ENCODE results near the gene RECQL5. TPM values are rescaled to one million over a fixed set of nuclear protein-coding genes. Genes with fewer than 3 reads are reported as not detected.

Gene RECQL5
- polyA plus RNA-seq, 1 of the 3 experiments (the other 2 are of a cell fraction) = 25.3 TPM

DNA sequence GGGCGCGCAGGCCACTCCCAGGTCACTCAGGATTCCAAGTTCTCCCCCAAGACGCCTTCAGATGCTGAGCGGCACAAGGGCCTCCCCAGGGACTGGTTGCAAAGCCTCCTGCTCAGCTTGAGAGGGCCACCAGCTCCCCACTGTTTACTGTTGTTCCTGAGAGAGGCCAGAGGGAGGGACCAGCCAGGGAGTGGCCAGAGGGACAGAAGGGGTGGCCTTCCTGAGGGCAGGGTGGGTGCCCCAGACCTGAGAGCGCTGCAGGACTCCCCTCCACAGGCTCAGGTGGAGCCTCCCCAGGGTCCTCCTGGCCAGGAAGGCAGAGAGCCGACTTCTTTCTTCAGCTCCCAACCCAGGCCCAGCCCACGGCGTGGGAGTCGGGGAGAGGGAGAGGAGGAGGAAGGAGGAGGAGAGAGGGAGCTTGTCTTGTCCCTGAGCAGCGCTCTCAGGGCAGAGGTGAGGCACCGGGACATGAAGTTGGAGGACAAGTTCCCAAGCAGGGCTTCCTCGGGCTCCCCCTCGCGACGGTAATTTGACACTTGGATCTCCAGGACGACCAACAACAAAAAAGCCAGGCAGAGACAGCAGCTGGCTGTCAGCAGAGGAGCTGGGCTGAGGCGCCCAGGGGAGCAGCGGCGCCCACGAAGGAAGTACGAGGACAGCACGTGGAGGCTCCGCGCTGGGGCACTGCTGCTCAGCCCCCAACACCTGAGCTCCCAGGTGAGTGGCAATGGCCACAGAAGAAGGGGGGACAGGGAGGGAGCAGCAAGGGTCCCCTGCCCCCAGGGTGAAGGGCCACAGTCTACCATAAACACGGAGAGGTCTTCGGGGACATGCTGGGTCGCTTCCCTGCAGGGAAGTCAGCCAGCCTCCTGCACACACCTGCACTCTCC, 33.2 kb downstream of the RECQL5 start:
- H3K27ac ChIP-seq (ENCODE audit: low read depth in 2 of 2, low read length in 1 of 2) = peak overlapping the region in 1 of 2 experiments; percentile 59; a peak in 3 of 4 replicates
- no peak overlapping the region for H3K9ac ChIP-seq
- POLR2A ChIA-PET = interaction anchor here (0.8 to 1.2 kb wide), 3 partner anchors 114 to 177 kb away, joined by 3 to 9 read pairs (median 3); partner anchors contain the start of gene TMEM94
- peaks cover 3% of the 10 kb centered on the region for H3F3A ChIP-seq (replicated peaks; ENCODE audit: insufficient read depth)
- peak; percentile 81 for DNase-seq
- H3K27me3 ChIP-seq (ENCODE audit: insufficient read depth) = no peaks in the 10 kb centered on the region
- CTCF ChIA-PET = interaction anchor here (0.6 to 37.9 kb wide), 72 partner anchors 7 to 520 kb away, joined by 3 to 1370 read pairs (median 6); partner anchors contain the start of genes GALK1, MRPS7, MYO15B and RECQL5
- peak overlapping the region; percentile 47; the same call in 1 of the 2 replicates for H3K4me2 ChIP-seq
- H3K4me3 ChIP-seq (ENCODE audit: low read depth in 2 of 2, low read length in 1 of 2) = no peak overlapping the region
- H3K9me2 ChIP-seq = no peaks in the 10 kb centered on the region
- peaks cover 12 to 15% of the 10 kb centered on the region in 2 experiments; a peak in 3 of 4 replicates for H3K4me1 ChIP-seq (ENCODE audit: control insufficient read depth in 1 of 2, insufficient read depth in 2 of 2, low read depth in 1 of 2, low read length in 1 of 2)
- WGBS (ENCODE audit: low lambda C conversion rate) = 53% methylated on average over 21 of the region's 27 CpGs
- no peaks in the 10 kb centered on the region for H3K9me3 ChIP-seq
- H3K36me3 ChIP-seq (replicated peaks in 1 of 2; ENCODE audit: control insufficient read depth in 1 of 2, insufficient read depth in 2 of 2, low read length in 1 of 2) = peaks cover 0 to 42% of the 10 kb centered on the region in 2 experiments
- H4K20me1 ChIP-seq (ENCODE audit: insufficient read depth) = peaks cover 18% of the 10 kb centered on the region
- no peak overlapping the region for H2AFZ ChIP-seq (ENCODE audit: low read depth)
- H3K79me2 ChIP-seq (ENCODE audit: insufficient read depth) = no peaks in the 10 kb centered on the region
- TF ChIP-seq, protein P1, sequence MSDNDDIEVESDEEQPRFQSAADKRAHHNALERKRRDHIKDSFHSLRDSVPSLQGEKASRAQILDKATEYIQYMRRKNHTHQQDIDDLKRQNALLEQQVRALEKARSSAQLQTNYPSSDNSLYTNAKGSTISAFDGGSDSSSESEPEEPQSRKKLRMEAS (IDR thresholded peaks at IDR 0.05; ENCODE audit: low read depth) = 0 out of 2 replicates have a peak, but pooled peaks have one; percentile 44
- TF ChIP-seq RCOR1 (IDR thresholded peaks at IDR 0.05; ENCODE audit: low read length) (no peak), TAF1 (IDR thresholded peaks at IDR 0.05; ENCODE audit: borderline replicate concordance, low read depth, low read length) (no peak), POLR2AphosphoS5 (IDR thresholded peaks at IDR 0.05; ENCODE audit: low read depth, low read length) (no peak), RXRA (IDR thresholded peaks at IDR 0.05; ENCODE audit: borderline replicate concordance, low read depth) (no peak), TCF12 (IDR thresholded peaks at IDR 0.05) (no peak), NFIC (IDR thresholded peaks at IDR 0.05; ENCODE audit: borderline replicate concordance) (no peak), FOXJ3 (CRISPR knock-in tag; IDR thresholded peaks at IDR 0.05) (no peak), TEAD4 (IDR thresholded peaks at IDR 0.05; ENCODE audit: borderline replicate concordance, insufficient read depth) (no peak), YY1 (IDR thresholded peaks at IDR 0.05; ENCODE audit: low read depth) (no peak), CHD2 (IDR thresholded peaks at IDR 0.05; ENCODE audit: low read length, partially characterized antibody) (no peak), RAD21 (IDR thresholded peaks at IDR 0.05; ENCODE audit: low read length) (peak; percentile 22; the same call in 1 of the 2 replicates), GABPA (IDR thresholded peaks at IDR 0.05; ENCODE audit: low read depth) (no peak), GATA2 (CRISPR knock-in tag; IDR thresholded peaks at IDR 0.05) (no peak), JUND (IDR thresholded peaks at IDR 0.05) (no peak), ELF1 (IDR thresholded peaks at IDR 0.05) (no peak), NRF1 (IDR thresholded peaks at IDR 0.05; ENCODE audit: low read depth, low read length) (no peak), RFX5 (IDR thresholded peaks at IDR 0.05; ENCODE audit: low read length) (no peak), MEF2A (IDR thresholded peaks at IDR 0.05; ENCODE audit: borderline replicate concordance, low read depth) (no peak), EZH2phosphoT487 (IDR thresholded peaks at IDR 0.05; ENCODE audit: borderline replicate concordance, low read depth) (no peak)
- TF ChIP-seq, protein P2, sequence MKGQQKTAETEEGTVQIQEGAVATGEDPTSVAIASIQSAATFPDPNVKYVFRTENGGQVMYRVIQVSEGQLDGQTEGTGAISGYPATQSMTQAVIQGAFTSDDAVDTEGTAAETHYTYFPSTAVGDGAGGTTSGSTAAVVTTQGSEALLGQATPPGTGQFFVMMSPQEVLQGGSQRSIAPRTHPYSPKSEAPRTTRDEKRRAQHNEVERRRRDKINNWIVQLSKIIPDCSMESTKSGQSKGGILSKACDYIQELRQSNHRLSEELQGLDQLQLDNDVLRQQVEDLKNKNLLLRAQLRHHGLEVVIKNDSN (IDR thresholded peaks at IDR 0.05; ENCODE audit: borderline replicate concordance, low read depth) = no peak
- TF ChIP-seq, protein P3, sequence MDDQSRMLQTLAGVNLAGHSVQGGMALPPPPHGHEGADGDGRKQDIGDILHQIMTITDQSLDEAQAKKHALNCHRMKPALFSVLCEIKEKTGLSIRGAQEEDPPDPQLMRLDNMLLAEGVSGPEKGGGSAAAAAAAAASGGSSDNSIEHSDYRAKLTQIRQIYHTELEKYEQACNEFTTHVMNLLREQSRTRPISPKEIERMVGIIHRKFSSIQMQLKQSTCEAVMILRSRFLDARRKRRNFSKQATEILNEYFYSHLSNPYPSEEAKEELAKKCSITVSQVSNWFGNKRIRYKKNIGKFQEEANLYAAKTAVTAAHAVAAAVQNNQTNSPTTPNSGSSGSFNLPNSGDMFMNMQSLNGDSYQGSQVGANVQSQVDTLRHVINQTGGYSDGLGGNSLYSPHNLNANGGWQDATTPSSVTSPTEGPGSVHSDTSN (IDR thresholded peaks at IDR 0.05) = no peak
- TF ChIP-seq, protein P4, sequence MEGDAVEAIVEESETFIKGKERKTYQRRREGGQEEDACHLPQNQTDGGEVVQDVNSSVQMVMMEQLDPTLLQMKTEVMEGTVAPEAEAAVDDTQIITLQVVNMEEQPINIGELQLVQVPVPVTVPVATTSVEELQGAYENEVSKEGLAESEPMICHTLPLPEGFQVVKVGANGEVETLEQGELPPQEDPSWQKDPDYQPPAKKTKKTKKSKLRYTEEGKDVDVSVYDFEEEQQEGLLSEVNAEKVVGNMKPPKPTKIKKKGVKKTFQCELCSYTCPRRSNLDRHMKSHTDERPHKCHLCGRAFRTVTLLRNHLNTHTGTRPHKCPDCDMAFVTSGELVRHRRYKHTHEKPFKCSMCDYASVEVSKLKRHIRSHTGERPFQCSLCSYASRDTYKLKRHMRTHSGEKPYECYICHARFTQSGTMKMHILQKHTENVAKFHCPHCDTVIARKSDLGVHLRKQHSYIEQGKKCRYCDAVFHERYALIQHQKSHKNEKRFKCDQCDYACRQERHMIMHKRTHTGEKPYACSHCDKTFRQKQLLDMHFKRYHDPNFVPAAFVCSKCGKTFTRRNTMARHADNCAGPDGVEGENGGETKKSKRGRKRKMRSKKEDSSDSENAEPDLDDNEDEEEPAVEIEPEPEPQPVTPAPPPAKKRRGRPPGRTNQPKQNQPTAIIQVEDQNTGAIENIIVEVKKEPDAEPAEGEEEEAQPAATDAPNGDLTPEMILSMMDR (IDR thresholded peaks at IDR 0.05) = peak; percentile 63
- TF ChIP-seq, protein P5, sequence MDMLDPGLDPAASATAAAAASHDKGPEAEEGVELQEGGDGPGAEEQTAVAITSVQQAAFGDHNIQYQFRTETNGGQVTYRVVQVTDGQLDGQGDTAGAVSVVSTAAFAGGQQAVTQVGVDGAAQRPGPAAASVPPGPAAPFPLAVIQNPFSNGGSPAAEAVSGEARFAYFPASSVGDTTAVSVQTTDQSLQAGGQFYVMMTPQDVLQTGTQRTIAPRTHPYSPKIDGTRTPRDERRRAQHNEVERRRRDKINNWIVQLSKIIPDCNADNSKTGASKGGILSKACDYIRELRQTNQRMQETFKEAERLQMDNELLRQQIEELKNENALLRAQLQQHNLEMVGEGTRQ (IDR thresholded peaks at IDR 0.05; ENCODE audit: borderline replicate concordance, low read depth, low read length) = no peak
- TF ChIP-seq, protein P6, sequence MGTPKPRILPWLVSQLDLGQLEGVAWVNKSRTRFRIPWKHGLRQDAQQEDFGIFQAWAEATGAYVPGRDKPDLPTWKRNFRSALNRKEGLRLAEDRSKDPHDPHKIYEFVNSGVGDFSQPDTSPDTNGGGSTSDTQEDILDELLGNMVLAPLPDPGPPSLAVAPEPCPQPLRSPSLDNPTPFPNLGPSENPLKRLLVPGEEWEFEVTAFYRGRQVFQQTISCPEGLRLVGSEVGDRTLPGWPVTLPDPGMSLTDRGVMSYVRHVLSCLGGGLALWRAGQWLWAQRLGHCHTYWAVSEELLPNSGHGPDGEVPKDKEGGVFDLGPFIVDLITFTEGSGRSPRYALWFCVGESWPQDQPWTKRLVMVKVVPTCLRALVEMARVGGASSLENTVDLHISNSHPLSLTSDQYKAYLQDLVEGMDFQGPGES (IDR thresholded peaks at IDR 0.05; ENCODE audit: low read depth, low read length) = no peak
